Measurements from ENCODE around the gene GLIS2.

GLIS2 gene

GRCh38 chr16:4372001-4372577, 56.2 kb downstream of the GLIS2 start:
- TF ChIP-seq CTCF (conservative IDR thresholded peaks at IDR 0.05; ENCODE audit: low read length) (no peak), EZH2phosphoT487 (IDR thresholded peaks at IDR 0.05; ENCODE audit: borderline replicate concordance) (no peak)
- Histone ChIP-seq H3K4me2 (ENCODE audit: low read depth, low read length, poor library complexity, severe bottlenecking) (no peak overlapping the region), H3K9me2 (replicated peaks; ENCODE audit: low read depth, low read length) (no peaks in the 10 kb centered on the region), H3K9ac (ENCODE audit: low read depth, low read length, poor library complexity, severe bottlenecking) (no peak overlapping the region), H3K9me3 (ENCODE audit: insufficient read depth, low read depth, low read length) (no peaks in the 10 kb centered on the region), H3K4me3 (ENCODE audit: low read length, poor library complexity, severe bottlenecking) (no peak overlapping the region), H3F3A (ENCODE audit: low read depth) (no peaks in the 10 kb centered on the region), H2AFZ (ENCODE audit: low read length) (no peak overlapping the region), H3K36me3 (ENCODE audit: insufficient read depth, low read length) (no peaks in the 10 kb centered on the region), H3K27me3 (ENCODE audit: insufficient read depth, low read length, poor library complexity, severe bottlenecking) (no peaks in the 10 kb centered on the region), H3K79me2 (ENCODE audit: insufficient read depth, low read length) (no peaks in the 10 kb centered on the region), H3K4me1 (ENCODE audit: insufficient read depth, low read length, poor library complexity, severe bottlenecking) (no peaks in the 10 kb centered on the region), H4K20me1 (ENCODE audit: insufficient read depth, low read length, poor library complexity, severe bottlenecking) (no peaks in the 10 kb centered on the region)

- TF ChIP-seq CTCF (conservative IDR thresholded peaks at IDR 0.05; ENCODE audit: low read length) (no peak), EZH2phosphoT487 (IDR thresholded peaks at IDR 0.05; ENCODE audit: borderline replicate concordance) (no peak)
- H3K4me3 ChIP-seq (ENCODE audit: low read length, poor library complexity, severe bottlenecking): no peak overlapping the region
- no peaks in the 10 kb centered on the region for H3K27me3 ChIP-seq (ENCODE audit: insufficient read depth, low read length, poor library complexity, severe bottlenecking)
- no peaks in the 10 kb centered on the region for H4K20me1 ChIP-seq (ENCODE audit: insufficient read depth, low read length, poor library complexity, severe bottlenecking)
- H3K9me3 ChIP-seq (ENCODE audit: insufficient read depth, low read depth, low read length): no peaks in the 10 kb centered on the region
- H3F3A ChIP-seq (ENCODE audit: low read depth): no peaks in the 10 kb centered on the region
- no peaks in the 10 kb centered on the region for H3K4me1 ChIP-seq (ENCODE audit: insufficient read depth, low read length, poor library complexity, severe bottlenecking)
- no peak overlapping the region for H3K4me2 ChIP-seq (ENCODE audit: low read depth, low read length, poor library complexity, severe bottlenecking)
- H2AFZ ChIP-seq (ENCODE audit: low read length): no peak overlapping the region
- no peaks in the 10 kb centered on the region for H3K9me2 ChIP-seq (replicated peaks; ENCODE audit: low read depth, low read length)
- H3K36me3 ChIP-seq (ENCODE audit: insufficient read depth, low read length): no peaks in the 10 kb centered on the region
- H3K9ac ChIP-seq (ENCODE audit: low read depth, low read length, poor library complexity, severe bottlenecking): no peak overlapping the region
- H3K79me2 ChIP-seq (ENCODE audit: insufficient read depth, low read length): no peaks in the 10 kb centered on the region
Observed at GRCh38 chr16:4372578-4373355, 56.9 kb downstream of the GLIS2 start.

- TF ChIP-seq EZH2phosphoT487 (IDR thresholded peaks at IDR 0.05; ENCODE audit: borderline replicate concordance) (no peak), CTCF (conservative IDR thresholded peaks at IDR 0.05; ENCODE audit: low read length) (no peak)
- H3K4me1 ChIP-seq (ENCODE audit: insufficient read depth, low read length, poor library complexity, severe bottlenecking): no peaks in the 10 kb centered on the region
- no peaks in the 10 kb centered on the region for H3K36me3 ChIP-seq (ENCODE audit: insufficient read depth, low read length)
- no peaks in the 10 kb centered on the region for H3F3A ChIP-seq (ENCODE audit: low read depth)
- H3K9me2 ChIP-seq (replicated peaks; ENCODE audit: low read depth, low read length): no peaks in the 10 kb centered on the region
- no peaks in the 10 kb centered on the region for H3K9me3 ChIP-seq (ENCODE audit: insufficient read depth, low read depth, low read length)
- no peaks in the 10 kb centered on the region for H3K79me2 ChIP-seq (ENCODE audit: insufficient read depth, low read length)
- H4K20me1 ChIP-seq (ENCODE audit: insufficient read depth, low read length, poor library complexity, severe bottlenecking): no peaks in the 10 kb centered on the region
- H3K4me3 ChIP-seq (ENCODE audit: low read length, poor library complexity, severe bottlenecking): no peak overlapping the region
- H3K4me2 ChIP-seq (ENCODE audit: low read depth, low read length, poor library complexity, severe bottlenecking): no peak overlapping the region
- no peaks in the 10 kb centered on the region for H3K27me3 ChIP-seq (ENCODE audit: insufficient read depth, low read length, poor library complexity, severe bottlenecking)
- H2AFZ ChIP-seq (ENCODE audit: low read length): no peak overlapping the region
- no peak overlapping the region for H3K9ac ChIP-seq (ENCODE audit: low read depth, low read length, poor library complexity, severe bottlenecking)
Observed at GRCh38 chr16:4373356-4373908, 57.6 kb downstream of the GLIS2 start.

Data from Loucy (cell line).